Panc1 (cell line): ENCODE results near the gene KIF26B. TPM values are rescaled to one million over a fixed set of nuclear protein-coding genes. Genes with fewer than 3 reads are reported as not detected.

Experiments
- ATAC-seq: fragments of 200-7000 bp; cut with Tn5 transposase; 2 replicates; pipeline ENCODE4 v1.9.1; 2020; ENCODE audit warnings: mild to moderate bottlenecking, moderate library complexity
- BruUV-seq: library from RNA; stranded (reverse); fragments of 400-500 nt; replicated peaks from 2 replicates; lab custom pipeline; 2021; lab: Mats Ljungman, UMichigan
- CTCF ChIA-PET: fragments of 300-600 bp; sonication (Branson Sonifier 250); formaldehyde crosslinking; loops from one replicate; lab custom pipeline; 2022; ENCODE audit warnings: antibody characterized with exemption; lab: Charles Lee
- POLR2A ChIA-PET: fragments of 300-600 bp; sonication (Branson Sonifier 250); formaldehyde crosslinking; loops from one replicate; lab custom pipeline; 2022; ENCODE audit warnings: antibody characterized with exemption; lab: Charles Lee
- DNase-seq: peaks from one replicate; pipeline ENCODE4 v3.0.0-alpha.2; 2010; ENCODE audit warnings: low read depth, low spot score
- H3K27ac ChIP-seq: 2 replicates; pipeline ENCODE4 v1.5.1; 2011; ENCODE audit warnings: mild to moderate bottlenecking, low read length, inconsistent platforms
- H3K27me3 ChIP-seq: fragments of 200-500 bp; sonication (Bioruptor generic); 2 replicates; pipeline ENCODE4 v1.6.0; 2014; ENCODE audit warnings: low read length, inconsistent platforms; ENCODE audit not compliant: control insufficient read depth, insufficient read depth
- H3K36me3 ChIP-seq: fragments of 200-500 bp; sonication (Bioruptor generic); 2 replicates; pipeline ENCODE4 v1.5.1; 2014; ENCODE audit warnings: inconsistent platforms, mild to moderate bottlenecking, low read length, moderate library complexity; ENCODE audit not compliant: control insufficient read depth, insufficient read depth
- H3K4me1 ChIP-seq: 2 replicates; pipeline ENCODE4 v1.5.1; 2011; ENCODE audit warnings: inconsistent platforms, mild to moderate bottlenecking, low read length, moderate library complexity; ENCODE audit not compliant: control insufficient read depth, insufficient read depth
- H3K4me3 ChIP-seq, 2 experiments: 2 replicates each; pipeline ENCODE4 v1.5.1; 2011 to 2012; ENCODE audit warnings: low read depth in 2 of 2, low read length in 2 of 2, mild to moderate bottlenecking in 2 of 2, inconsistent platforms in 1 of 2, moderate library complexity in 1 of 2
- H3K9me3 ChIP-seq: fragments of 200-500 bp; sonication (Bioruptor generic); 2 replicates; pipeline ENCODE4 v1.5.1; 2014; ENCODE audit warnings: low read depth, mild to moderate bottlenecking, inconsistent platforms, low read length, moderate library complexity; ENCODE audit not compliant: control insufficient read depth, insufficient read depth
- POLR2AphosphoS5 ChIP-seq: IDR thresholded peaks from 2 replicates; pipeline ENCODE4 v1.6.1; 2012; ENCODE audit warnings: mild to moderate bottlenecking, low read depth, low read length, moderate library complexity
- SIN3A ChIP-seq: IDR thresholded peaks from 2 replicates; pipeline ENCODE4 v1.6.1; 2012; ENCODE audit warnings: low read depth, mild to moderate bottlenecking, low read length, moderate library complexity, borderline replicate concordance; ENCODE audit not compliant: insufficient read depth
- TCF7L2 ChIP-seq: IDR thresholded peaks from 2 replicates; pipeline ENCODE4 v1.6.1; 2011; ENCODE audit warnings: mild to moderate bottlenecking, low read depth, low read length, inconsistent platforms
- in situ Hi-C: cut with HindIII; loops from 2 replicates; pipeline ENCODE4 v1.10.0; 2016; ENCODE audit warnings: low sequenced_read_pairs, low pct_unique_long_range_greater_than_20kb
- intact Hi-C: fragments of 100-400 bp; cut with micrococcal nuclease; formaldehyde crosslinking; loops from one replicate; pipeline ENCODE4 v1.10.0; 2022; ENCODE audit not compliant: unreplicated experiment
- total RNA-seq: library from RNA; stranded (reverse); gene quantifications from one replicate; pipeline ENCODE4 v1.2.1, GENCODE V29; 2021; ENCODE audit not compliant: unreplicated experiment
- TF ChIP-seq, protein P1 (sequence below), 2 experiments: IDR thresholded peaks; 2 replicates each; pipeline ENCODE4 v1.6.1; 2011 to 2012; ENCODE audit warnings: low read depth in 2 of 2, control low read depth in 1 of 2, low read length in 1 of 2, mild to moderate bottlenecking in 1 of 2, moderate library complexity in 1 of 2; ENCODE audit not compliant: insufficient read depth in 1 of 2
- TF ChIP-seq, protein P2 (sequence below): fragments of 450-650 bp; IDR thresholded peaks from 2 replicates; pipeline ENCODE4 v1.5.1; 2017; ENCODE audit warnings: mild to moderate bottlenecking

The KIF26B gene
- total RNA-seq, 1 experiment from 2014 or later, result 0.33 TPM

DNA sequence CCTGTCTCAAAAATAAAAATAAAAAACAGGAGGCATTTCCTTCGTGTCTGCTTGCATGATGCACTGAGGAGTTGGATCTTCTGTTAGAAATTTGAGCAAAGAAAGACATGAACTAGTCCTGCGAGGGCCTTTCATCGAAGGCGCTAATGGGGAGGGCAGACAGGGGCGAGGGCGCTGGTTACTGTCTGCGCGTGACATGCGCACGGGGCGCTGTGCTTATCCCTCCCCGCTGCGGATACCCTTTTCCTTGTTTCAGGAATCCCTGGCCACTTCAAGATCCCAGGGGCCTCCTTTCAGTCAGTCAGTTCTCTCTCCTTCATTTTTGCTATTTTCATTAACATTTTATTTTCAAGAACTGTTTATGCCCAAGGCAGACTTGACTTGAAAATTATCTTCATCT lies 545.8 kb downstream of the KIF26B start:
- DNase-seq (no peak), ATAC-seq (no peak)
- Histone ChIP-seq H3K27me3 (no peaks in the 10 kb centered on the region; the same call in 1 of the 2 replicates), H3K4me3 (no peak overlapping the region), H3K36me3 (no peaks in the 10 kb centered on the region), H3K27ac (no peak overlapping the region), H3K4me1 (no peaks in the 10 kb centered on the region), H3K9me3 (no peaks in the 10 kb centered on the region)
- intact Hi-C loops (no loop called here), in situ Hi-C loops (no loop called here)
- ChIA-PET POLR2A (no interaction called here), CTCF (no interaction called here)
- BruUV-seq, result no TSS peak
- TF ChIP-seq, protein P1, sequence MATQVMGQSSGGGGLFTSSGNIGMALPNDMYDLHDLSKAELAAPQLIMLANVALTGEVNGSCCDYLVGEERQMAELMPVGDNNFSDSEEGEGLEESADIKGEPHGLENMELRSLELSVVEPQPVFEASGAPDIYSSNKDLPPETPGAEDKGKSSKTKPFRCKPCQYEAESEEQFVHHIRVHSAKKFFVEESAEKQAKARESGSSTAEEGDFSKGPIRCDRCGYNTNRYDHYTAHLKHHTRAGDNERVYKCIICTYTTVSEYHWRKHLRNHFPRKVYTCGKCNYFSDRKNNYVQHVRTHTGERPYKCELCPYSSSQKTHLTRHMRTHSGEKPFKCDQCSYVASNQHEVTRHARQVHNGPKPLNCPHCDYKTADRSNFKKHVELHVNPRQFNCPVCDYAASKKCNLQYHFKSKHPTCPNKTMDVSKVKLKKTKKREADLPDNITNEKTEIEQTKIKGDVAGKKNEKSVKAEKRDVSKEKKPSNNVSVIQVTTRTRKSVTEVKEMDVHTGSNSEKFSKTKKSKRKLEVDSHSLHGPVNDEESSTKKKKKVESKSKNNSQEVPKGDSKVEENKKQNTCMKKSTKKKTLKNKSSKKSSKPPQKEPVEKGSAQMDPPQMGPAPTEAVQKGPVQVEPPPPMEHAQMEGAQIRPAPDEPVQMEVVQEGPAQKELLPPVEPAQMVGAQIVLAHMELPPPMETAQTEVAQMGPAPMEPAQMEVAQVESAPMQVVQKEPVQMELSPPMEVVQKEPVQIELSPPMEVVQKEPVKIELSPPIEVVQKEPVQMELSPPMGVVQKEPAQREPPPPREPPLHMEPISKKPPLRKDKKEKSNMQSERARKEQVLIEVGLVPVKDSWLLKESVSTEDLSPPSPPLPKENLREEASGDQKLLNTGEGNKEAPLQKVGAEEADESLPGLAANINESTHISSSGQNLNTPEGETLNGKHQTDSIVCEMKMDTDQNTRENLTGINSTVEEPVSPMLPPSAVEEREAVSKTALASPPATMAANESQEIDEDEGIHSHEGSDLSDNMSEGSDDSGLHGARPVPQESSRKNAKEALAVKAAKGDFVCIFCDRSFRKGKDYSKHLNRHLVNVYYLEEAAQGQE (IDR thresholded peaks at IDR 0.05; ENCODE audit: insufficient read depth in 1 of 2, low read depth in 2 of 2, low read length in 1 of 2), result no peak
- no peak for TF ChIP-seq TCF7L2
- TF ChIP-seq POLR2AphosphoS5, result no peak
- TF ChIP-seq SIN3A, result no peak
- TF ChIP-seq, protein P2, sequence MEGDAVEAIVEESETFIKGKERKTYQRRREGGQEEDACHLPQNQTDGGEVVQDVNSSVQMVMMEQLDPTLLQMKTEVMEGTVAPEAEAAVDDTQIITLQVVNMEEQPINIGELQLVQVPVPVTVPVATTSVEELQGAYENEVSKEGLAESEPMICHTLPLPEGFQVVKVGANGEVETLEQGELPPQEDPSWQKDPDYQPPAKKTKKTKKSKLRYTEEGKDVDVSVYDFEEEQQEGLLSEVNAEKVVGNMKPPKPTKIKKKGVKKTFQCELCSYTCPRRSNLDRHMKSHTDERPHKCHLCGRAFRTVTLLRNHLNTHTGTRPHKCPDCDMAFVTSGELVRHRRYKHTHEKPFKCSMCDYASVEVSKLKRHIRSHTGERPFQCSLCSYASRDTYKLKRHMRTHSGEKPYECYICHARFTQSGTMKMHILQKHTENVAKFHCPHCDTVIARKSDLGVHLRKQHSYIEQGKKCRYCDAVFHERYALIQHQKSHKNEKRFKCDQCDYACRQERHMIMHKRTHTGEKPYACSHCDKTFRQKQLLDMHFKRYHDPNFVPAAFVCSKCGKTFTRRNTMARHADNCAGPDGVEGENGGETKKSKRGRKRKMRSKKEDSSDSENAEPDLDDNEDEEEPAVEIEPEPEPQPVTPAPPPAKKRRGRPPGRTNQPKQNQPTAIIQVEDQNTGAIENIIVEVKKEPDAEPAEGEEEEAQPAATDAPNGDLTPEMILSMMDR, result no peak

DNA sequence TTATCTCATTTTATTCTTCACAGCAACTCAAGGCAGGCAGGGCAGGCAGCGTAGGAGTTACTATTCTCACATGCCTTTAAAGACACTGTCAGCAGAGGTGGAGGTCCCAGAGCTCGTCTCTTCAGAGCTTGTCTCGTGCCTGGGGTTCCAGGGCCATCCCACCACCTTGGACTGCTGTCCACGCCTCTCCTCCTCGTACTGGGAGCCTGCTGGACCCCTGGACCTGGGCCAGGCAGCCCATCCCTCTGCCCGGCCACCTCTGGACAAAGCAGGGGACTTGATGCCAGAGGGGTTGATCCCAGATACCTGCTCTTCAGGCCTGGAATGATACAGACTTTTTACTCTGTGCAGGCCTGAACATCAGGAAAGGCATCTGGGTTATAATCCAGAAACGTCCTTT lies 546.8 kb downstream of the KIF26B start:
- ChIA-PET POLR2A (no interaction called here), CTCF (no interaction called here)
- no peaks in the 10 kb centered on the region for H3K9me3 ChIP-seq
- no peak for DNase-seq
- ATAC-seq, result no peak
- TF ChIP-seq TCF7L2 (no peak), SIN3A (no peak)
- TF ChIP-seq, protein P1 (IDR thresholded peaks at IDR 0.05; ENCODE audit: insufficient read depth in 1 of 2, low read depth in 2 of 2, low read length in 1 of 2), result no peak
- TF ChIP-seq, protein P2, result no peak
- H3K27me3 ChIP-seq, result no peaks in the 10 kb centered on the region; the same call in 1 of the 2 replicates
- BruUV-seq, result no TSS peak
- H3K36me3 ChIP-seq, result no peaks in the 10 kb centered on the region
- no peak overlapping the region for H3K27ac ChIP-seq
- in situ Hi-C loops, result no loop called here
- no peaks in the 10 kb centered on the region for H3K4me1 ChIP-seq
- intact Hi-C loops, result no loop called here
- no peak overlapping the region for H3K4me3 ChIP-seq
